ENCODE data around the gene SENP2.

GRCh38 chr3:185637388-185637787 lies 51.3 kb downstream of the SENP2 start:
- TF ChIP-seq POLR2A (IDR thresholded peaks at IDR 0.05; ENCODE audit: low read depth, low read length): no peak
- TF ChIP-seq TAF1 (IDR thresholded peaks at IDR 0.05; ENCODE audit: borderline replicate concordance, low read depth, low read length): no peak
